ENCODE measurements around the gene ZFYVE28.

- TF ChIP-seq CTCF (conservative IDR thresholded peaks at IDR 0.05 in 1 of 2, IDR thresholded peaks at IDR 0.05 in 1 of 2; ENCODE audit: extremely low read depth in 1 of 2, insufficient read depth in 1 of 2, low read depth in 1 of 2, low read length in 2 of 2) (no peak), EZH2 (IDR thresholded peaks at IDR 0.05; ENCODE audit: borderline replicate concordance, low read length) (no peak)
Observed at GRCh38 chr4:2425386-2426068, 7.1 kb upstream of the ZFYVE28 start.

All from mammary epithelial cell (primary cell).